NCI-H82 (cell line): ENCODE measurements around the gene SLC39A8.
"Not testable (repeated sequence)": the region's sequence is repeated elsewhere in the genome, so short reads cannot be mapped to it uniquely, and the experiment has no call there.

Experiments used
- DNase-seq: peaks from one replicate; lab custom pipeline; 2025; lab: John Stamatoyannopoulos, UW

Gene SLC39A8

GRCh38 chr4:102299354-102300107 lies 45.8 kb downstream of the SLC39A8 start:
- DNase-seq = peak; percentile 45

DNA sequence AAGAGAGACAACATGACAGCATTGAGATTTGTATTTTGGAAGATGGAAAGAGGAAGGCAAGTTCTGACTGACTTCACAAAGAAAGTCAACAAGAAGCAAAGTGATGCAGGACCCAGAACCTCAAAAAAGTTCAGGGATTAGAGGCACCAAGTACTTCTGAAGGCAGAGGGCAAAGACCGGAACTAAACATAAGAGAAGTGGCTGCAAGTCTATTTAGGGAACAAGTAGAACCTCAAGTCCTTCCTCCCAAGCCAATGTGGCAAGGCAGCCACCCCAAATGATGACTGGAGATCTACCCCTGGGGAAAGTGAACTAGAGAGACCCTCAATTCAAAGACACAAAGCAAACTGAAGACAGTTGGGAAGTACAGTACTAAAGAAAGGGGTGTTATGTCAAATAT lies 46.6 kb downstream of the SLC39A8 start:
- no peak for DNase-seq

- no peak for DNase-seq
Observed at GRCh38 chr4:102295153-102295862, 50.0 kb downstream of the SLC39A8 start.

- DNase-seq = no peak
Observed at GRCh38 chr4:102288497-102288896, 56.8 kb downstream of the SLC39A8 start.

- no peak for DNase-seq
Observed at GRCh38 chr4:102285831-102286230, 59.5 kb downstream of the SLC39A8 start.

DNA sequence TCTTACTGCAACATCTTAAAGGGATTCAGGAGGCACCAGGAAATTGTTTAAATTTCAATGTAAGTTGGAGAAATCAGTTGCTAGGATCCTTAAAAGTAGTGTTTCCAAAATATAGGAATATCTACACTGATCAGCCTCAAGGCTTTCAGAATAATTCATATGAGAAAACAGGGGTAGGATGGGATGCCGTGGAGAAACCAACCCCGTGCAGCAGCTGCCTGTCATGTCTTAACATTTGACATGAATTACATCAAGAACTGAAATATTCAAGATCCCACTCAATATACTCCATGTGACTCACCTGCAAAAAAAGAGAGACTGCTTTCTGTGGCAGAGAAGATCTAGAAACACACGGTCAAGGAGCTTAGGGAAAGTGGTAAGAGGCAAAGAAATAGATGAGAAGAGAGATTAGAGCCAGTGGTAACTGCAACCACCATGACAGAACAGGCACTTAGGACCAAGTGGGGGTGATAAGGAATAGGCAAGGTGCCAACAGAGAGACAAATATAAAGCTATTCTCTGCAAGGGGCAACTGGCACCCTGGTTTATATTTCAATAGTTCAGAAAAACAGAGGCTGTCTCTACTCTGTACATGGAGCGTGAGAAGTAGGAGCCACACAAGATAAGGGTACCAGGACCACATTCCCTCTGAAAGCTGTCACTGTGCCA lies 64.0 kb downstream of the SLC39A8 start:
- no peak for DNase-seq

GRCh38 chr4:102273317-102273716 lies 72.0 kb downstream of the SLC39A8 start:
- DNase-seq = not testable (repeated sequence)

DNA sequence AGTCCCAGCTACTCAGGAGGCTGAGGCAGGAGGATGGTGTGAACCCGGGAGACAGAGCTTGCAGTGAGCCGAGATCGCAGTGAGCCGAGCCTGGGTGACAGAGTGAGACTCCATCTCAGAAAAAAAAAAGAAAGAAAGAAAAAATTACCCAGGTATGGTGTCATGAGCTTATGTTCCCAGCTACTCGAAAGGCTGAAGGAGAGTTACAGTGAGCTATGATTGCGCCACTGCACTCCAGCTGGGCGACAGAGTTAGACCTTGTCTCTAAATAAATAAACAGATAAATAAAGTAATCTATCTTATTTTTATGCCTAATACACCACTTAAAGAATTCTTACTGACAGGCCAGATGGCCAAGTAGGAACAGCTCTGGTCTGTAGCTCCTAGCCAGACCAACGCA lies 73.0 kb downstream of the SLC39A8 start:
- no peak for DNase-seq

DNA sequence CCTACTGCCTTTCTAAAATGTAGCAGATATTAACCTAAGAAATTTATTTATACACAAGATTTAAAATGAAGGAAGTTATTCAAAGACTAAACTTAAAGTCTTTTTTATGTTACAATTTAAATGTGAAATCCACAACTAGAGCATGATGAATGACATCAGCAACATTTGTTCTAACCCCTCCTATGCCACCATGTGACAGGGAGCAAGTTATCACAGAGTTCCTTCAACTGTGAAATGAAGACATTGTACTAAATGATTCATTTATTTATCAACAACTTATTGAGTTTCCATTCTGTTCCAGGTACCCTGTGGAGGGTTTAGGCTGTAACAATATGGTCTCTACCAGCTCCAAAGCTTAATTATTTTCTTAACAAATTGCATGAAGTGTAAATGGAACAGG lies 76.9 kb downstream of the SLC39A8 start:
- DNase-seq = no peak

DNA sequence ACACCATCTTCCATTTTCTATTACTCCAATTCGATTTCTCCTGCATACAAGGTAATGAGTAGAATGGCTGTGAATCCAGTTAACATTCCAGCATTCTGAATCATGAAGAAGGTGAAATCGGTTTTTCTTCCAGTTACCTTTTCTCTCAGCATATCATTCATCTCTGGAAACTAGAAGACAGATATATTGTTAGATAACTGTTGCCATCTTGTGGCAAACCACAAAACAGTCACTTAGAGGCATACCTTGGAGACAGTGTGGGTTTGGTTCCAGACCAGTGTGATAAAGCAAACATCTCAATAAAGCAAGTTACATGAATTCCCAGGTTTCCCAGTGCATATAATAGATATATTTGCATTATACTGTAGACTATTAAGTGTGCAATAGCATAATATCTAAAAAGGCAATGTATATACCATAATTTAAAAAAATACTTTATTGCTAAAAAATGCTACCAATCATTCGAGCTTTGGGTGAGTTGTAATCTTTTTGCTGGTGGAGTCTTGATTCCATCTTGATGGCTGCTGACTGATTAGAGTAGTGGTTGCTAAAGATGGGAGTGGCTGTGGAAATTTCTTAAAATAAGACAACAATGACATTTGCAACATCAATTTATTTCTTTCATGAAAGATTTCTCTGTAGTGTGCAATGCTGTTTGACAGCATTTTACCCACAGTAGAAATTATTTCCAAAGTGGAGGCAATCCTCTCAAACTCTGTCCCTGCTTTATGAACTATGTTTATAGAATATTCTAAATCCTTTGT lies 82.1 kb downstream of the SLC39A8 start:
- peak; percentile 76 for DNase-seq

- DNase-seq = no peak
Observed at GRCh38 chr4:102259702-102260101, 85.6 kb downstream of the SLC39A8 start.

DNA sequence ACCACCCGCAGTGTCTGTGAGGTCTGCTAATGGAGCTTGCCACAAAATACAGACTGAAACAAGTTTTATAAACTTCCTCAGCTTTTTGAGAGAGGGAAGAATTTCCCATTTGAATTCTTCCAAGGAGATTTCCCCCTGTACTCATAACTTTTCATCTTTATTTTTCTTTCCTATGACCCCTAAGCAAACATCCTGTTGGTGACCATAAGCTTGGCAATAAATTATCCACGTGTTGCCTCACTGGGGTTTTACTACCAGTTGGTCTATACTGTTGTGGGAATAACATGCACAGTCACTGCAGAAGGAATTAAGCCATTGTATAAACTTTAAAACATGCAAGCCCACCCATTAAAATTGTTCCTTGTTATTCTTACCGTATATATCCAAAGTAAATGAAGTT lies 86.2 kb downstream of the SLC39A8 start:
- DNase-seq = no peak

DNA sequence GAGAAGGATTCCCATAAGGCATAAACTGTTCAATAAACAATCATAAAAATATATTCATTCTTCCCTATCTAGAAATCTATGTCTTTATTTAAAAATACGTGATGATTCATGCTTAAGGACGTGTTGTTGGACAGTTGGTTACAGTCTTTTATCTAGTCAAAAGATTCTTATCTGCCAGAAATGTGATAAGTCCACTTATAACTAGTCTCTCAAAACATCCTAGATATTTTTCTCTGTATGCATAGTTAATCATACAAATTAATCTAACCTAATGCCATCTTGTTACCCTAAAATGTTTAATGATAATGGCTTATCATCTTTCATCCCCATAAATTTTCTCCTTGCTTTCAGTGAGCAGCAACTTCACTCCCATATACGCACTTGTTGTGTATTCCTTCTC lies 89.0 kb downstream of the SLC39A8 start:
- DNase-seq = no peak

DNA sequence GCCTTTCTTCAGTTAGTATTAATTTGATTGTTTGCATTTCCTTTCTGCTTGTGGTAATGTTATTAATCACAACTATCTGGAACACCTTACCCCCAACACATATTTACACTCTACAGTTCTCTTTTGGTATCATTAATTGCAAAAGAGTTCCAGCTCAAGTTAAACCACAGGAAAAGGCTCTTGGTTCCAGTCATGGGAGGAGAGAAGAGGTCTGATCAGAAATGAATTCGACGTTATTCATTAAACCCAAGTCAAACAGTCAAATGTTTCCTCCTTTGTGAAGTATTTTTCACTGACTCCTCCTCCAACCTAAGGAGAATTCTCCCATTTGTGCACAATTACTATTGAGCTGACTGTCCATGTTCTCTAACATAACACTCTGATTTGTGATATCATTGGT lies 91.4 kb downstream of the SLC39A8 start:
- no peak for DNase-seq

DNA sequence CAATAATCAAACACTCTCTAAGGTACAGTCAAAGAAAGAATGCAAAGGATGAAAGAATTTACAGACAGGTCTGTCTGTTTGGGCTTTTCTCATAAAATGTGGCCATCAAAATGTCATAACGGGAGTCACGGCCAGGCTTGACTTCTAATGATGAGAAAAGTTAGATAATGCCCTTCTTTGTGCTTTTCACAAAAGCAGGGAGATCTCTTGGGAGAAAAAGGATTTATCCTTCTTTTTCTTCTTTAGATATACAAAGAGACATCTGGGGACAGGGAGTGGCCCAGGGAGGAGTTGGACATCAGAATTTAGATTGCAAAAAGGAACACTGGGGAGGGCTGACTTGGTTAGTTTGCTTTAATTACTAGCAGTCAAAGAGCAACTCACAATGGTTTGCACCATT lies 93.1 kb downstream of the SLC39A8 start:
- DNase-seq = no peak

- no peak for DNase-seq
Observed at GRCh38 chr4:102250341-102250740, 94.9 kb downstream of the SLC39A8 start.

- DNase-seq = no peak
Observed at GRCh38 chr4:102247041-102247440, 98.2 kb downstream of the SLC39A8 start.

- no peak for DNase-seq
Observed at GRCh38 chr4:102246416-102246815, 98.9 kb downstream of the SLC39A8 start.

DNA sequence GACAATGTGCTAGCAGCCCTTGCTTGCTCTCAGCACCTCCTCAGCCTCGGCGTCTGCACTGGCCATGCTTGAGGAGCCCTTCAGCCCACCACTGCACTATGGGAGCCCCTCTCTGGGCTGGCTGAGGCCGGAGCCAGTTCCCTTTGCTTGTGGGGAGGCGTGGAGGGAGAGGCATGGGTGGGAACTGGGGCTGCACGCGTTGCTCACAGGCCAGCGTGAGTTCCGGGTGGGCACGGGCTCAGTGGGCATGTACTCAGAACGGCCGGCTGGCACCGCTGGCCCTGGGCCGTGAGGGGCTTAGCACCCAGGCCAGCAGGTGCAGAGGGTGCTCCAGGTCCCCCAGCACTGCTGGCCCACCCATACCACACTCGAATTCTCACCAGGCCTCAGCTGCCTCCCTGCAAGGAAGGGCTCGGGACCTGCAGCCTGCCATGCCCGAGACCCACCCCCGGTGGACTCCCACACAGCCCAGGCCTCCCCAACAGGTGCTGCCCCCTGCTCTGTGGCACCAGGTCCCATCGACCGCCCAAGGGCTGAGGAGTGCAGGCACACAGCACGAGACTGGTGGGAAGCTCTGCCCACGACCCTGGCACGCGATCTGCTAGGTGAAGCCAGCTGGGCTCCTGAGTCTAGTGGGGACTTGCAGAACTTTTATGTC lies 100.3 kb downstream of the SLC39A8 start:
- DNase-seq = no peak

GRCh38 chr4:102243296-102243695 lies 102.0 kb downstream of the SLC39A8 start:
- DNase-seq = not testable (repeated sequence)

GRCh38 chr4:102234243-102234838 lies 110.9 kb downstream of the SLC39A8 start:
- no peak for DNase-seq
